Measurements from ENCODE around the gene WIPF2. TPM values are rescaled to one million over a fixed set of nuclear protein-coding genes. Genes with fewer than 3 reads are reported as not detected.

The WIPF2 gene
- 17.5 to 22.6 TPM (median 18.1 TPM) in 5 replicates for total RNA-seq (2022; extraction: Qiagen RNA extraction; ENCODE audit: low read depth)

DNA sequence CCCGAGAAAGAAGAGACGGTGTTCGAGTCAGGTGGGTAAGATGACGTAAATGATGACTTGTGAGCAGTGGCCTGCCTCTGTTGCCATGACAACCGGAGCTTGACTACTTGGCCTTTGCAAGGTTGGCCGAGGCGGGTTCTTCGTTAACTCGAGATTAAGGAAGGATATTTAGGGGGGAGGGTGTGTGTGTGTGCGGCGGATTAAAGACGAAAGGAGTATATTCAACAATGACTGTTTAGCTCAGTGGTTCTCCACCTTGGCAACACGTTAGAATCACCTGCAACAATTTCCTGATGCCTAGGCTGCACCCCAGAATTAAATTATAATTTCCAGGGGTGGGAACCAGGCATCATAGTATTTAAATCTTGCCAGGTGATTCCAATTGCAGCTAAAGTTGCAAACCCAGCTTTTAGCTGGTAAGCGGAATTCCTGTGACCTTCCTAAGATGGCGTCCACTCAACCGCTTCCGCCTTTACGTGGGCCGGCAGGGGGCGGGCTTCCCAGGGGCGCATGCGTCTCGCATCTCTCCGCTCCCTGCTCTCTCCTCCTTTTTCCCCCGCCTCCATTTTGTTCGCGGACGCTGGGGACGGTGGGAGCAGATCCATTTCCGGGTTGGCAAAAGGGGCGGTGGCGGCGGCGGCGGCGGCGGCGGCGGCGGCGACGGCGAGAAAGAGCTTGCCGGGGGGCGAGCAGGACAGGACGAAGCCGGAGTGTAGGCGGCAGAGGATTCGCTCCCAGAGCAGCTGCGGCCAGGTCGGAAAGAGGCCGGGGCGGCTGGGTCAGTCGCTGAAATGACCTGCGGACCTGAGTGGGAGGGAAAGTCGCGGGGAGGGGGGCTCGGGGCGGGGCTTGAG lies at the start of gene WIPF2:
TSS of gene WIPF2 (plus strand) at position 565 of the 854 bp plus-strand sequence. CDS start 37,156 bp downstream, outside the sequence.

DNA sequence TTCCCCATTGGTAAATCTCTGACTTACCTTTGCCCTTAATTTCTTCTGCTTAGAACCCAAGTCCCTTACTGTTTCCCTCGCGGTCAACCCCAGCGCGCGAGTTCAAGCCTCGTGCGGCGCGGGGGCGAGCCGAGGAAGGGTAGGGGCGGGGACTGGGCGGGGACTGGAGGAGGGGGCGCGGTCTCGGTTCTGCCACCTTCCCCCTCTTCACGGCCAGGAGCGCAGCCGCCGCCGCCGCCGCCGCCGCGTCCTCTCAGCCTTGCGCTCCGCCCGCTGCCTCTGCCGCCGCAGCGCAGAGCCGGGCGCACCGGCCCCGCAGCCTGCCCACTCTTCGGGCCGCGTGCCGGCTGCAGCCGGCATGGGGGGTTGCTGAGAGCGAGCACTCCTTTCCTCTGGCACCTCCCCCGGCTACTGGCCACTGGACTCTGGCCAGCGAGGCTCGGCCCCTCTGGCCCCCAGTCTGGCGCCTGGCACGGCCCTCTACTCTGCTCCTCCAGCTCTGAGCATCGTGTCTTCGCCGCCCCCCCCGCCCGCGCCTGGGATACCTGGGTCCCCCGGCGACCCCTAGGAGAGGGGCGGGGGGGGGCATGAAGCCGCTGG lies 41.7 kb upstream of the WIPF2 start, which contains the start of gene RAPGEFL1:
TSS of gene RAPGEFL1 (plus strand) at position 196 of the 600 bp plus-strand sequence. CDS start at position 588, 392 bp downstream.

GRCh38 chr17:40287494-40288369 lies 68.6 kb downstream of the WIPF2 start, which contains the start of gene CDC6:
TSS of gene CDC6 (plus strand) at chr17:40287879. CDS start at chr17:40289421, 1,542 bp downstream.

GRCh38 chr17:40309031-40309948 lies 90.2 kb downstream of the WIPF2 start, which contains the start of gene RARA:
TSS of gene RARA (plus strand) at chr17:40309180. CDS start at chr17:40331219, 22,039 bp downstream.

Other genes starting within 250 kb of the WIPF2 start
- gene PSMD3, start 238.5 kb upstream of the WIPF2 start, total RNA-seq (2022; extraction: Qiagen RNA extraction; ENCODE audit: low read depth), result 149 to 180 TPM (median 173 TPM) in 5 replicates
- 0.10 to 0.20 TPM (median 0.16 TPM) in 3 of 5 replicates, not detected in the others for gene CSF3, start 203.9 kb upstream of the WIPF2 start, total RNA-seq (2022; extraction: Qiagen RNA extraction; ENCODE audit: low read depth)
- gene MED24, start 164.9 kb upstream of the WIPF2 start, total RNA-seq (2022; extraction: Qiagen RNA extraction; ENCODE audit: low read depth), result 41.4 to 55.4 TPM (median 50.7 TPM) in 5 replicates
- gene THRA, start 156.3 kb upstream of the WIPF2 start, total RNA-seq (2022; extraction: Qiagen RNA extraction; ENCODE audit: low read depth), result 13.3 to 19.6 TPM (median 18.7 TPM) in 5 replicates
- 9.3 to 12.8 TPM (median 11.5 TPM) in 5 replicates for gene NR1D1, start 118.7 kb upstream of the WIPF2 start, total RNA-seq (2022; extraction: Qiagen RNA extraction; ENCODE audit: low read depth)
- gene MSL1, start 97.3 kb upstream of the WIPF2 start, total RNA-seq (2022; extraction: Qiagen RNA extraction; ENCODE audit: low read depth), result 54.9 to 64.4 TPM (median 62.7 TPM) in 5 replicates
- 40.8 to 48.1 TPM (median 45.2 TPM) in 5 replicates for gene CASC3, start 78.8 kb upstream of the WIPF2 start, total RNA-seq (2022; extraction: Qiagen RNA extraction; ENCODE audit: low read depth)
- gene RAPGEFL1, start 41.8 kb upstream of the WIPF2 start, total RNA-seq (2022; extraction: Qiagen RNA extraction; ENCODE audit: low read depth), result 2.4 to 2.7 TPM (median 2.5 TPM) in 5 replicates
- 53.9 to 62.4 TPM (median 58.9 TPM) in 5 replicates for gene CDC6, start 68.6 kb downstream of the WIPF2 start, total RNA-seq (2022; extraction: Qiagen RNA extraction; ENCODE audit: low read depth)
- gene RARA, start 89.9 kb downstream of the WIPF2 start, total RNA-seq (2022; extraction: Qiagen RNA extraction; ENCODE audit: low read depth), result 35.1 to 42.9 TPM (median 37.0 TPM) in 5 replicates
- gene GJD3, start 145.4 kb downstream of the WIPF2 start, total RNA-seq (2022; extraction: Qiagen RNA extraction; ENCODE audit: low read depth), result 0.51 to 0.98 TPM (median 0.87 TPM) in 5 replicates
- 132 to 273 TPM (median 231 TPM) in 5 replicates for gene TOP2A, start 198.6 kb downstream of the WIPF2 start, total RNA-seq (2022; extraction: Qiagen RNA extraction; ENCODE audit: low read depth)
- 1,992 to 2,812 TPM (median 2,504 TPM) in 5 replicates for gene IGFBP4, start 224.1 kb downstream of the WIPF2 start, total RNA-seq (2022; extraction: Qiagen RNA extraction; ENCODE audit: low read depth)

All from A549 treated with RU486 at 1 μM for 4 hours (cell line).